Spleen (tissue), 7 donors: ENCODE data around the gene DCUN1D3.

Source experiments
- POLR2A ChIP-seq, 3 donors: fragments of 450-650 bp; IDR thresholded peaks; one replicate each; pipeline ENCODE4 v1.5.1; 2017; ENCODE audit warnings: antibody characterized with exemption in 3 of 3, mild to moderate bottlenecking in 1 of 3
- POLR2AphosphoS5 ChIP-seq, 3 donors: sonication (generic); formaldehyde crosslinking; IDR thresholded peaks; one replicate each; pipeline ENCODE4 v1.5.1; 2017; ENCODE audit warnings: antibody characterized with exemption in 3 of 3
- TF ChIP-seq, protein P1 (sequence below), 11 experiments: fragments of 200-600 bp in 7 of 11; fragments of 450-650 bp in 4 of 11; sonication (generic) in 4 of 11; IDR thresholded peaks in 8 of 11; conservative IDR thresholded peaks in 3 of 11; 1 replicate in 7 of 11; 2 replicates in 4 of 11; pipeline versions ENCODE4 v1.4.0 to v1.8.0; 2016 to 2021; ENCODE audit warnings: antibody characterized with exemption in 11 of 11, inconsistent platforms in 4 of 11, mild to moderate bottlenecking in 1 of 11
- donor health status: DM: no; HTN: no; CAD: no; lungs with moderate emphysema.
- donor health status: DM: no; HTN: no; CAD: no.
- donor health status: DM: no; HTN: no; CAD: no.

DNA sequence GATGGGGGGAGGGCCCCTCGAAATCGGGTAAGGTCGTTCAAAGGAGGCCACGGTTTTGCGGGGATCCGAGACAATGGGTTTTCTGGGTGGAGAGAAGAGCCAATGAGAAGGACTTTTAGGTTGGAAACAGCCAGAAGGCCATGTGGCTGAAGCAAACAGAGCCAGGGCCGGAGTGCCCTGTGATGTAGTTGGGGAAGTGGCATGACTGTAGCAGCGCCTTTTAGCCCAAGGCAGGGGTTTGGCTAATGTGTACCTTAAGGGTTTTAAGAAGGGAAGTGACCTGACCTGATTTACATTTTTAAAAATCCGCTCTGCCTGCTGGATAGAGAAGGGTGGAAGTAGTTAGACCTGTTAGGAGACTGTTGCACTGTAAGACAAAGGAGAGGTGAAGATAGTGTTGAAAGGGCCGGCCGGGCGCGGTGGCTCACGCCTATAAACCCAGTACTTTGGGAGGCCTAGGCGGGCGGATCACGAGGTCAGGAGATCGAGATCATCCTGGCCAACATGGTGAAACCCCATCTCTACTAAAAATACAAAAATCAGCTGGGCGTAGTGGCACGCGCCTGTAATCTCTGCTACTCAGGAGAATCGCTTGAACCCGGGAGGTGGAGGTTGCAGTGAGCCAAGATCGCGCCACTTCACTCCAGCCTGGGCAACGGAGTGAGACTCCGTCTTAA, 1.4 kb upstream of the DCUN1D3 start:
- TF ChIP-seq, protein P1, sequence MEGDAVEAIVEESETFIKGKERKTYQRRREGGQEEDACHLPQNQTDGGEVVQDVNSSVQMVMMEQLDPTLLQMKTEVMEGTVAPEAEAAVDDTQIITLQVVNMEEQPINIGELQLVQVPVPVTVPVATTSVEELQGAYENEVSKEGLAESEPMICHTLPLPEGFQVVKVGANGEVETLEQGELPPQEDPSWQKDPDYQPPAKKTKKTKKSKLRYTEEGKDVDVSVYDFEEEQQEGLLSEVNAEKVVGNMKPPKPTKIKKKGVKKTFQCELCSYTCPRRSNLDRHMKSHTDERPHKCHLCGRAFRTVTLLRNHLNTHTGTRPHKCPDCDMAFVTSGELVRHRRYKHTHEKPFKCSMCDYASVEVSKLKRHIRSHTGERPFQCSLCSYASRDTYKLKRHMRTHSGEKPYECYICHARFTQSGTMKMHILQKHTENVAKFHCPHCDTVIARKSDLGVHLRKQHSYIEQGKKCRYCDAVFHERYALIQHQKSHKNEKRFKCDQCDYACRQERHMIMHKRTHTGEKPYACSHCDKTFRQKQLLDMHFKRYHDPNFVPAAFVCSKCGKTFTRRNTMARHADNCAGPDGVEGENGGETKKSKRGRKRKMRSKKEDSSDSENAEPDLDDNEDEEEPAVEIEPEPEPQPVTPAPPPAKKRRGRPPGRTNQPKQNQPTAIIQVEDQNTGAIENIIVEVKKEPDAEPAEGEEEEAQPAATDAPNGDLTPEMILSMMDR (IDR thresholded peaks at IDR 0.05 in 8 of 11, conservative IDR thresholded peaks at IDR 0.05 in 3 of 11): no peak
- TF ChIP-seq POLR2AphosphoS5 (IDR thresholded peaks at IDR 0.05): peak in 2 of 3 donors; percentile 28 to 71
- TF ChIP-seq POLR2A (IDR thresholded peaks at IDR 0.05): no peak
